Activated CD8-positive, alpha-beta T cell treated with anti-CD3 and anti-CD28 coated beads for 36 hours (primary cell): ENCODE data around the gene LRP1B. TPM values are rescaled to one million over a fixed set of nuclear protein-coding genes. Genes with fewer than 3 reads are reported as not detected.

Experiments
- ATAC-seq: fragments of 200-7000 bp; cut with Tn5 transposase; one replicate; pipeline ENCODE4 v1.10.0; 2021; ENCODE audit warnings: mild to moderate bottlenecking, moderate library complexity
- CTCF ChIA-PET: fragments of 350-600 bp; sonication (Branson Sonifier 250); formaldehyde crosslinking; loops from one replicate; lab custom pipeline; 2021; ENCODE audit warnings: antibody characterized with exemption; lab: Charles Lee
- POLR2A ChIA-PET: fragments of 350-600 bp; sonication (Branson Sonifier 250); formaldehyde crosslinking; loops from one replicate; lab custom pipeline; 2021; ENCODE audit warnings: antibody characterized with exemption; lab: Charles Lee
- DNase-seq: peaks from one replicate; pipeline ENCODE4 v3.0.0-alpha.2; 2020
- H3K27ac Mint-ChIP-seq: one replicate; pipeline ENCODE4 v1.8.0; 2021; ENCODE audit warnings: mild to moderate bottlenecking, mixed read lengths
- H3K27me3 Mint-ChIP-seq: one replicate; pipeline ENCODE4 v1.8.0; 2021; ENCODE audit warnings: mixed read lengths
- H3K36me3 Mint-ChIP-seq: one replicate; pipeline ENCODE4 v1.8.0; 2021; ENCODE audit warnings: low read depth, mixed read lengths
- H3K4me1 Mint-ChIP-seq: one replicate; pipeline ENCODE4 v1.8.0; 2021; ENCODE audit warnings: low read depth, mixed read lengths
- H3K4me3 Mint-ChIP-seq: one replicate; pipeline ENCODE4 v1.8.0; 2021; ENCODE audit warnings: mild to moderate bottlenecking, moderate library complexity, mixed read lengths
- H3K9me3 Mint-ChIP-seq: one replicate; pipeline ENCODE4 v1.8.0; 2021; ENCODE audit warnings: mixed read lengths
- intact Hi-C: fragments of 100-400 bp; cut with micrococcal nuclease; formaldehyde crosslinking; loops from one replicate; pipeline ENCODE4 v1.10.0; 2022
- total RNA-seq, 2 experiments: library from RNA; stranded (reverse); gene quantifications; one replicate each; pipeline ENCODE4 v1.2.3, GENCODE V29; 2021
- TF ChIP-seq, protein P1 (sequence below): fragments of 200-600 bp; IDR thresholded peaks from one replicate; pipeline ENCODE4 v1.8.0; 2022; ENCODE audit warnings: antibody characterized with exemption, mild to moderate bottlenecking

LRP1B gene
- total RNA-seq, 2 experiments from 2014 or later, result not detected

DNA sequence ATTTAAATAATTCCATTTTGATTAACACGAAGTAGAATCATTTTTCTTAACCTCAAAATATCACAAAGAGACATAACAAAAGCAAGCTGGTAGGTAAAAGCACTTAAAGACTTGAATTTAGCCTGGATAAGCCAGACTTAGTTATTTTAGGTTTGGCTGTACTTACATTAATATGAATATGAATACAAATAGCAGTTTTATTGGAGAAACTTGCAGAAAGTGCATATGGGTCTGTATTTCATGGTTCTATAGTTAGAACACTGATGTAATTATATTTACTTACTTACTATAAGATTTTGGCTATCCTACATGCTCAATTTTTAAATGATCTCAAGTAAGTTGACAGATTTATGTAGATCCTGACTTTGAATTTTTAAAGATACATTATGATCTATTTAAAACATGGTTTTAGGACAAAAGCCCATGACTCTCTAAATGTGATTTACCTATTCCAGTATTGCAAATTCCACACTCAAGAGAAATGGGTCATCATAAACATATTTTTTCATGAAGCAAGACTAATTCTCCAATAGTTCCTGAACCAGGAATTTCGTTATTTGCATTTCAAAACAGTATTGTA is 1775.2 kb downstream of the LRP1B start:
- no peak overlapping the region for H3K4me3 Mint-ChIP-seq
- H3K27ac Mint-ChIP-seq, result no peak overlapping the region
- TF ChIP-seq, protein P1, sequence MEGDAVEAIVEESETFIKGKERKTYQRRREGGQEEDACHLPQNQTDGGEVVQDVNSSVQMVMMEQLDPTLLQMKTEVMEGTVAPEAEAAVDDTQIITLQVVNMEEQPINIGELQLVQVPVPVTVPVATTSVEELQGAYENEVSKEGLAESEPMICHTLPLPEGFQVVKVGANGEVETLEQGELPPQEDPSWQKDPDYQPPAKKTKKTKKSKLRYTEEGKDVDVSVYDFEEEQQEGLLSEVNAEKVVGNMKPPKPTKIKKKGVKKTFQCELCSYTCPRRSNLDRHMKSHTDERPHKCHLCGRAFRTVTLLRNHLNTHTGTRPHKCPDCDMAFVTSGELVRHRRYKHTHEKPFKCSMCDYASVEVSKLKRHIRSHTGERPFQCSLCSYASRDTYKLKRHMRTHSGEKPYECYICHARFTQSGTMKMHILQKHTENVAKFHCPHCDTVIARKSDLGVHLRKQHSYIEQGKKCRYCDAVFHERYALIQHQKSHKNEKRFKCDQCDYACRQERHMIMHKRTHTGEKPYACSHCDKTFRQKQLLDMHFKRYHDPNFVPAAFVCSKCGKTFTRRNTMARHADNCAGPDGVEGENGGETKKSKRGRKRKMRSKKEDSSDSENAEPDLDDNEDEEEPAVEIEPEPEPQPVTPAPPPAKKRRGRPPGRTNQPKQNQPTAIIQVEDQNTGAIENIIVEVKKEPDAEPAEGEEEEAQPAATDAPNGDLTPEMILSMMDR, result no peak
- intact Hi-C loops, result no loop called here
- H3K4me1 Mint-ChIP-seq, result no peaks in the 10 kb centered on the region
- ChIA-PET POLR2A (no interaction called here), CTCF (no interaction called here)
- no peaks in the 10 kb centered on the region for H3K27me3 Mint-ChIP-seq
- peaks cover 1% of the 10 kb centered on the region for H3K9me3 Mint-ChIP-seq
- ATAC-seq (no peak), DNase-seq (no peak)
- no peaks in the 10 kb centered on the region for H3K36me3 Mint-ChIP-seq

DNA sequence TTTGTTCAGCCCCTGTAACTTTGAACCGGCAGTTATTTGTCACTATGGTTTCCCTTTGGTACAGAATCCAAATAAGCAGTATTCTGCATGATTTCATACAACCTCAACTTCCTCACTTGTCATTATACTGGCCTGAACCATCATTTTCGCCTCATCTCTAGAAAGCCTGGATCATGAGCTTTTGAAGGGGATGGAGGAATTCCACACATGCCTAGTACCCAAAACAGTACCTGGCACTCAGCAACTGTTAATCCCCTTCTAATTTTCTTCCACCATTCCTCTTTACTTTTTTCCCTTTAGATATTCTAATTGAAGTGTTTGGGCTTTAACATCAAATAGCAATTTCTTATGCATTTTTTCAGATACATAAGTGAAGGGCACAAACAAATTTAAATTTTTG is 1776.3 kb downstream of the LRP1B start:
- ChIA-PET CTCF (no interaction called here), POLR2A (no interaction called here)
- Mint-ChIP-seq H3K27me3 (no peaks in the 10 kb centered on the region), H3K27ac (no peak overlapping the region), H3K9me3 (peaks cover 1% of the 10 kb centered on the region), H3K4me3 (no peak overlapping the region), H3K4me1 (no peaks in the 10 kb centered on the region), H3K36me3 (no peaks in the 10 kb centered on the region)
- TF ChIP-seq, protein P1, result no peak
- ATAC-seq (no peak), DNase-seq (no peak)
- intact Hi-C loops, result no loop called here

DNA sequence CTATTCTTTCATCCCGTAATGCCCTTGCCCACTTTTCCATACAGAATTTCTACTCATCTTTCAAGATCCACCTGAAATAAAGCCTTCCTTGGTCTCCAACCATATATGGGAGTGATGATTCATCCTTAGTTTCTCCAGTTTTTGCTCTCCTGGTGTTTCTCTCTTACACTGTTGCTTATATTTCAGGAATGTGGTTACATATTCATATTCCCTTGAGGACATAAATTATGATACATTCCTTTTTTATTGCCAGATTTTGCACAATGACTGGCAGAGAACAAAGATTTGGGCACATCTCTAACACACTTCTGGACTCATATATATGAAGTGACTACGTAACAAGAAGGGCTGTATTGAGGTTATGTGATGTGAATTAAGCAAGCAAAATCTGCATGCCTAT is 1777.3 kb downstream of the LRP1B start:
- no peak overlapping the region for H3K4me3 Mint-ChIP-seq
- POLR2A ChIA-PET, result no interaction called here

DNA sequence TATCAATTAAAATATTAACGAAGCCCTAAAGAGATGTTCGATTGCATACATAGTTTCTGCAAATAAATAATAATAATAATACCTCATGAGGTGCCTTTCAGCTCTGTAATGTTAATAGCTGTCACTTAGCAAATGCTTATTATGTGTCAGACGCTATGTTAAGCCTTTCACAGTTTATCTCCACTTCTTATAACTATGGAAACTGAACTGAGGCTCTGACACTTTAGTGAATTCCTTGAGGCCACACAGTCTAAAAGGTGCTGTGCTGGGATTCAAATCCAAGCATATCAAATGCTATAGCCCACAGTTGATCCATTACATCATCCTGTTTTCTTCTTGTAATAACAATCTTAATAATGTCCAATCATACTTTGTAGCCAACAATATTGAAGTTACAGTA is 1779.1 kb downstream of the LRP1B start:
- Mint-ChIP-seq H3K36me3 (no peaks in the 10 kb centered on the region), H3K9me3 (peaks cover 2% of the 10 kb centered on the region), H3K4me1 (no peaks in the 10 kb centered on the region), H3K27ac (no peak overlapping the region), H3K27me3 (no peaks in the 10 kb centered on the region), H3K4me3 (no peak overlapping the region)
- POLR2A ChIA-PET, result no interaction called here
- TF ChIP-seq, protein P1, result no peak
- intact Hi-C loops, result no loop called here
- DNase-seq, result no peak
- no peak for ATAC-seq
- CTCF ChIA-PET, result no interaction called here

More for the DNA sequence above, 1777.3 kb downstream of the LRP1B start:
- DNase-seq (no peak), ATAC-seq (no peak)
- H3K27ac Mint-ChIP-seq, result no peak overlapping the region
- H3K4me1 Mint-ChIP-seq, result no peaks in the 10 kb centered on the region
- TF ChIP-seq, protein P1, result no peak
- CTCF ChIA-PET, result no interaction called here
- peaks cover 1% of the 10 kb centered on the region for H3K9me3 Mint-ChIP-seq
- no peaks in the 10 kb centered on the region for H3K27me3 Mint-ChIP-seq
- intact Hi-C loops, result no loop called here
- H3K36me3 Mint-ChIP-seq, result no peaks in the 10 kb centered on the region

DNA sequence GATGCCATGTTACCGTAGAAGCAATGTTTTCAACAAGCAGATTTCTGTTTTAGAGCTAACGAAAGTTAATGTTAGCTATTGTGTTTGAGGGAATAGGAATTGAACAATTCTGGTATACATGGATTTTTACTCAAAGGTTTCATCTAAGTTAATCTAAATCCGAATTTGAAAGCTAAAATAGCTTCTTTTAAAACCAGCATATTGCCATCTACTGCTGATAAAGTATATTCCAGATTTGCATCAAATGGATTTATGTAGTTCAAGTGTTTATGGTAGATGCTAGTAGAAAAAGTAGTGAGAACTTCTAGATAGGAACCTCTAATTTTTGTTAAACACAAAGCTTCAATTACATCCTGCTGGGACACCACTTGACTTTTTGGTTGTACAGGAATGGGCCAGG is 1781.1 kb downstream of the LRP1B start:
- POLR2A ChIA-PET, result no interaction called here
- ATAC-seq, result no peak
- DNase-seq, result no peak
- Mint-ChIP-seq H3K9me3 (peaks cover 2% of the 10 kb centered on the region), H3K27ac (no peak overlapping the region), H3K36me3 (no peaks in the 10 kb centered on the region), H3K4me1 (no peaks in the 10 kb centered on the region), H3K4me3 (no peak overlapping the region), H3K27me3 (no peaks in the 10 kb centered on the region)
- CTCF ChIA-PET, result no interaction called here
- intact Hi-C loops, result no loop called here
- TF ChIP-seq, protein P1, result no peak
